Right lung (tissue), 5 donors: ENCODE results near the gene LTK. TPM values are rescaled to one million over a fixed set of nuclear protein-coding genes. Genes with fewer than 3 reads are reported as not detected.
A peak's percentile ranks its signal among the peaks of the same experiment; 100 is the strongest.

ENCODE experiments used
- DNase-seq, 2 donors: peaks; one replicate each; pipeline ENCODE4 v3.0.0-alpha.2; 2013
- polyA plus RNA-seq, 5 donors: library from polyadenylated mRNA; unstranded; fragments of 120-200 nt; gene quantifications; one replicate each; pipeline versions ENCODE4 v1.2.1 to v1.2.3, GENCODE V29; 2013; ENCODE audit warnings: inconsistent platforms in 1 of 5, low replicate concordance in 1 of 5; ENCODE audit not compliant: insufficient read length in 5 of 5, insufficient read depth in 1 of 5

LTK gene
- polyA plus RNA-seq, 5 donors = 1.8 to 3.7 (median 2.9) TPM

DNA sequence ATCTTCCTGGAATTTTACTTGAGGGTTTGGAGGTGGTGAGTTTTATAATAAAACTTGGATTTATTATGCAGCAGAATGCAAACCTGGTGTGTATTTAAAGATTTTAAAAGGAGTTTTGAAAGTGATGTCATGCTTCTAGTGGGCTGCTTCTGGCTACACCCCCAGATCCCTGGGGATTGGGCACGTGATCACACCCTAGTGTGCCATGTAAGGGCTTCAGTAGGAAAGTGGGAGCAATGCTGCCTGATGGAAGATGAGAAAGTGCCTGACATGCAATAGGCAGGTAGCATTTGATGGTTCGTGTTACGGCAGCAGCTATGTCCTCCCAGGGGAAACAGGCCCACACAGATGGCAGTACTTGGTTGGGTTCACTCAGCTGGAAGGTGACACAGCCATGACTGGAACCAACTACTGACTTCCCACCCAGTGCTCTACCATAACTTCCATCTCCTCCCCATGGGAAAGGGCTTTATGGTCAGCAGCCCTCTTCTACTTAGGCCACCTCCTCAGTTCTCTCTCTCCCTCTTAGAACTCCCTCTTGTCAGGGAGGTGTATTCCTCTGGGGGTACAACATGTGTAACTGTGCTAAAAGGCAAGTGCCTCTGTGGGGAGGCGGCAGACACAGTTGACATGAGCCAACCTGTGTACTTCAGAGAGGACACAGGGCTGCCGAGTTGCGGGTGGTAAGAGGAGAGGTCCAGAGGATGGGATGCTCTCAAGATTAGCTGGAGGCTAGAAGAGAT lies 14.3 kb downstream of the LTK start:
- DNase-seq = no peak

DNA sequence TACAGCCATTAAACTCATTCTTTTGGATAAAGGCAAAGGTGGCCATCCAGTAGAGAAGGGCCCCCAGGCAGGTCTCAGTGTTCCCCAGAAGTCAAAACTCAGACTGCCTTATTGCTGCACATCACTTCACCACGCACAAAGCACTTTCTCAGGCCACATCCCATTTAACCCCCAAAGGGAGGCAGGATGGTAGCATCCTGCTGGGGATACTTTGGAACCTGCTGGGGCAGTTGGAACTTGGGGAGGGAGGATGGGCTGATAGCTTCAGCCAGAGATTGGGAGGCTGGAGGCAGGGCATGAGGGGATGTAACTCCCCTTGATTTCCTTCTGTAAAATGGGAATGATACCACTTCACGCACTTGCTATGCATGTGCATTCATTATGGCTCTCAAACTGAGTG lies 15.0 kb downstream of the LTK start:
- no peak for DNase-seq

DNA sequence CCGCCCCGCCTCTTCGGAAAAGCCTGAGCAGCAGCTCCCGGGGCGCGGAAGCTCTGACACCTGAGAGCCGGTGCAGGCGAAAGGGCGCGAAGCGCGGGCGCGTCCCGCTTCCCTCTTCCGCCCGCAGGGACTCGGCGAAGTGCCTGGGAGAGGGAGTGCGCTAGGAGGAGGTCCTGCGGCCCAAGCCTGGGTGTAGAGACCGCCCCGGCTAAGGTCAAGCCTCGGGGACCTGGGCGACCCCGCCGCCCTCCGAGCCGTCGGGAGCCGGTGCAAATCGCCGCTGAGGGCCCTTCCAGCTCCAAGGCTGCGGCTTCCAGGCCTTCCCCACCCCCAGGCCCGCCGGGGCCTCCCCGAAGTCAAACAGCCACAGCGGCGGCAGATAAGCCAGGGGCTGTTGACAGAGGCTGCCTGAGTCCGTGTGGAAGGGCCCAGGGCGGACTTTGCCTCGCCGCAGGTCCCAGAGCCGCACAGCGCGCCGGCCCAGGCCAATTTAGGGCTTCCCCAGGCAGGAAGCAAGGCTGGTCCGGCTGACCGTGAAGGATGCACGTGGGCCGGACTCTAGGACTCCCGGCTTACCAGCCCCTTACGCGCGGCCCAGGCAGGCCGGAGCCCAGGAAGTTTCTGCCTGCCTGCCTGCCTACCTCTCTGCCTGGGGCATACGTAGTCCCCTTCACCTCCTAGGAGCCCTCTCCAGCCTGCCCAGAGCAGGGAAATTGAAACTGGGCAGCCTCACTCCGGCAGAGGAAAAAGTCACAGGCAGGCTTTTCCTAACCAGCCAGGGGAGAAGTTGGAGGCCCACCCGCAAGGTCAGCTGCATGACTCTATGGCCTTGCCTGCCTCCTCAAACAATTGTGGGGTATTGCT lies 17.7 kb downstream of the LTK start:
- DNase-seq = no peak

DNA sequence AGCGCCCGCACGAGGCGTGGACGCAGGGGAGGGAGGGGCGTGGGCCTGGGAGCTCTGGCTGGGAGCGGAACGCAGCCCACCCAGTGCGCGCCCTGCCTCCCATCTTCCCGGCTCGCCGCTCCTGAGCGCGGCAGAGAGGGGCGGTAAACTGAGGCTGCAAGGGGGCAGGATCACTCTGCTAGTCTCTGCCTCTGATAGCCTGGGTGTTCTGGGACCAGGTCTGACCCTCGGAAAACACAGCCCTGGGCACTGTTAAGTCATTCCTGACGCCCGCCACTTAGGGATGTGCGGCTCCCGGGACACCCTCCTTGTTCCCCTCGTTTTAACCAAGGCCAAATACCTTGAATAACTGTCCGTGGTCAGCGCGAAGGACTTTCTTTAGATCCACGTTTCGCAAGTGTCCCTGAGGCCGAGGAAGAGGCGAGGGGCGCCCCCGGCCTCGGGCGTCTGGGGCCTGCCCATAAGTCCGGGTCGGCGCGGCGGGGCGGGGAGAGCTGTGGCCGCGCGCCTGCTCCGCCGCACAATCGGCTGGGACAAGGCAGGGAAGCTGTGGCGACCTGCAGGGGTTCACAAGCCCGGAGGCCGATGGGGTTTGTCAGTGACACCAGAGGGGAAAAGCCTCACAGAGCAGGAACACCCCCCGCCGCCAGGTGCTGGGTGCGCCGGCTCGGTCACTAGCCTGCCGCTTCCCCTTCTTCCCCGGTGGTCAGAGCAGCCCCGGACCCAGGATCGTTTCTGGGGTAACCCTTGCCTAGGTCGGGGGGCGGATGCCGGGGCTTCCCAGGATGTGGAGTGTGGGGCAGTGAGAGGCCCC lies 18.5 kb downstream of the LTK start:
- DNase-seq = no peak

DNA sequence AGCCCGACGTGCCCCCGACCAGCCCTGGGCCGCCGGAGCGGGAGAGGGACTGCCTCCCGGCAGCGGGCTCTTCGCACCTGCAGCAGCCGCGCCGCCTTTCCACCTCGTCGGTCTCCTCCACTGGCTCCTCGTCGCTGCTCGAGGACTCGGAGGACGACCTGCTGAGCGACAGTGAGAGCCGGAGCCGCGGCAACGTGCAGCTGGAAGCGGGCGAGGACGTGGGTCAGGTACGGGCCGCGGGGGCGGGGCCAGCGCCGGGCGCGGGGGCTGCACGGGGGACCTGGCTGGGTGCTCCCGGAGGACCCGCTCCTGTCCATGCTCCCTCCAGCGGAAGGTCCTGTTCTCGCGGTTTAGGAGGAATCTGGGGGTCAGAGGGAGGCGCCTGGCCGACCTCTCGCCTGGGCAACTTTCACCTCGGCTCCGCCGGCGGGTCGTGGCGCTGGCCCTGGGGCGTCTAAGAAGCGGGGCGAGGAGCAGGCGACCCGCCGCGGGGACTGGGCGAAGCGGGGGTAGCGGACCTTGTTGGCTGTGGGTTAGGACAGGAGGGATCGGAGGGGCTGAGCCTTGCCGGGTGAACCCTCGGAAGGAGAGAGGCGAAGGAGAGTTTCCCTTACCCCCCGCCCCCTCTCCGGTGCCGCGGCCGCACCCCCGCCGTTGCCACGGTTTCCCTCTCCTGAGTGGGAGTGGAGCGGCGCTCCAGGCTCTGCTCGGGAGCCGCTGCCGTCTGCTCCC lies 19.3 kb downstream of the LTK start:
- no peak for DNase-seq

DNA sequence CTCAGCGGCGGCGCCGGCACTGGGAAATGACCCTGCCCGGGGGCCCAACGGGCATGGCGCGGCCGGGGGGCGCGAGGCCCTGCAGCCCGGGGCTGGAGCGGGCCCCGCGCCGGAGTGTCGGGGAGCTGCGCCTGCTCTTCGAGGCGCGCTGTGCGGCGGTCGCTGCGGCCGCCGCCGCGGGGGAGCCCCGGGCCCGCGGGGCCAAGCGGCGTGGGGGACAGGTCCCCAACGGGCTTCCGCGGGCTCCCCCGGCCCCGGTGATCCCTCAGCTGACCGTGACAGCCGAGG lies 19.8 kb downstream of the LTK start:
- DNase-seq = no peak

DNA sequence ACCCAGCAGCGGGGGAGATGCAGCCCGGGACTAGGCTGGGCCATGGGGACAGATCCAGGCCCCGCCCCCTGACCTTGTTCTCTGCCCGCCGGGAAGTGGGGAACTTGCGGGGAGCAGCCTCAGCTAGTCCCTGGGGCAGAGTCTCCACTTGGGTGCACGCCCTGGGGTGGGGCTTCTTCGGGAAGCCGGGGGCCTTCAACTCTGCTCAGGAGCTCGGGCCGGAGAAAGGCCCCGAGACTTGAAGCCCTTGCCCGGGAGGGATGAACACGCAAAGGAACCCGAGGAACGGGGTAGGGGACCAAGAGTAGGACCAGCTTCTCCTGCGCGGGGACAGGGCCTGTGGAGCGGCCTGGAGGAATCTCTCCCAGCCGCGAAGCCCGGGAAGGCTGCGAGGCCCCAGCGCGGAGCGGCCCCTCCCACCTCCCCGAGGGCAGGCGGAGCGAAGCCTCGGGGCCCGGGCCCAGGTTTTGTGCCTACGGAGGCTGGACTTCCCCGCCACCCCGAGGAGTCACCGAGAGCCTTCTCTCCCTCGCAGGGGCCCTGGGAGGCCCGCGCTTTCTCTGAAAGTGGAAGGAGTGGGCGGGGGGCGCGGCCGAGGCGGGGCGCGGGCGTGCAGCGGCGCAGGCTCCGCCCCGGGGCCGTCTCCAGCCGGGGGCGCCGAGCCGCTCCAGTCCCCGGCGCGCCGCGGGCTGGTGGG lies 20.3 kb downstream of the LTK start, which contains the start of gene ITPKA:
Gene ITPKA, plus strand, starts transcription at position 670 of the 697 bp plus-strand sequence. CDS start 54 bp downstream, outside the sequence.
- peak; percentile 56 to 66 for DNase-seq

DNA sequence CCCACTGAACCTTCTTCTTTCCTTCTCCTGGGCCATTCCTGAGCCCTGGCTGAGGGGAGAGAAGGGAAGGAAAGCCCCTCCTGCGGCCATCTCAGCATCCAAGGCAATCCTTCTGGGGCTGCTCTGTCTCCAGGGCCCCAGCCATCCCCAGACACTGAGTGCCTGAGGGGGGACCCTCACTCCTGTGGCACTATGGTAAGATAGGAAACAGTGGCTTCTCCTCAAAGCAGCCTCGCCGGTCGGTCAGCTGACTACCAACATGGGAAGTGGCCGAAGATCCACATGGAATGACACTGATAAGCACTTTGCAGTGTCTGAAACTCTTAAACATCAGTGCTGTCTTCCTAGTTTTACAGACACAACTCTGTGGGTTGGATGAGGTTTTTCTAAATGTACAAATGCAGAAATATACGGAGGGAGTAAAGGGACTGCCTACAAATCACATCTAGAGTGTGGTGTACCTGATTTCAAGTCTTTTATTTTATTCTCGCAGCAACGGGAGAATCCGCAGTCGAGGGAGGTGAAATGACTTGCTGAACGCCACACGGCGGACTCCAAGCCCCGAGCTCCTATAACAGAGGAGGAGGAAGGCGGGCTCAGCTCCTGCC lies 20.9 kb downstream of the LTK start:
- no peak for DNase-seq

DNA sequence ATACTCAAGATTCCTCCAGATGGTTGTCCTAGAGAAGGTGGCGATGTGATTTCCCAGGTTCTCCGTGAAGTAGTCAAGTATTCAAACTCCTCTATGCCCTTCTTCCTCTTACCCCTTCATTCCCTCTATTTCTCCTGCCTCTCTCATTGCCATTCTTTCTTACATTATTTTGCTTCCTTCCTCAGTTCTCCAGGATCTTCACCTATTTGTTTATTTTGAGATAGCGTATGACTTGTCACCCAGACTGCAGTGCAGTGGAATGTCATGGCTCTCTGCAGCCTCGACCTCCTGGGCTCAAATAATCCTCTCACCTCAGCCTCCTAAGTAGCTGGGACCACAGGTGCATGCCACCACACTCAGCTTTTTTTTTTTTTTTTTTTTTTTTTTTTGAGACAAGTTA lies 21.7 kb downstream of the LTK start:
- DNase-seq = no peak

DNA sequence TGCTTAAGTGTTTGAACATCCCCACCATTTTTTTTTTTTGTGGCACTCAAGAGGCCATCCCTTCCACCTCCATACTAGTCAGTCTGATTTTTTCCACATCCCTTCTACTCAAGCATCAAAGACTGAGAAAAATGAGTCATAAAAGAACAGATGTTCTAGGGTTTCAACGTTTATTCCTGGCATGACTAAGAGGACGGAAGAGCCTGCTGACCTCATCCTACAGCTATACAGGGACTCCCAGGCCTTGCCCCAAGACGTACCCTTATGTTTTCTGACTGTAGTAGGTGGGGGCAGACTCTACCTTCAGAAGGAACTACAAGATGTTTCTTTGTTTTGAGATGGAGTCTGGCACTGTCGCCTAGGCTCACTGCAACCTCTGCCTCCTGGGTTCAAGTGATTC lies 23.3 kb downstream of the LTK start:
- DNase-seq = no peak

DNA sequence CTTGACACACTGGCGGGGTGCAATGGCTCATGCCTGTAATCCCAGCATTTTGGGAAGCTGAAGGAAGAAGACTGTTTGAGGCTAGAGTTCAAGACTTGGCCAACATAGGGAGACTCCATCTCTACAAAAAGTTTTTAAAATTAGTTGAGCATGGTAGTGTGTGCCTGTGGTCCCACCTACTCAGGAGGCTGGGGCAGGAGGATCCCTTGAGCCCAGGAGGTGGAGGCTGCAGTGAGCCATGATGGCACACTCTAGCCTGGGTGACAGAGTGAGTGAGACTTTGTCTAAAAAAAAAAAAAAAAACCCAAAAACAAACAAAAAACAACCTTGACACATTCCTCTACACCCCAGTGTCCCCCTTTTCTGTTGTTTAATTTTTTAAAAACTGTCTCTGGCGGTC lies 24.0 kb downstream of the LTK start:
- no peak for DNase-seq

DNA sequence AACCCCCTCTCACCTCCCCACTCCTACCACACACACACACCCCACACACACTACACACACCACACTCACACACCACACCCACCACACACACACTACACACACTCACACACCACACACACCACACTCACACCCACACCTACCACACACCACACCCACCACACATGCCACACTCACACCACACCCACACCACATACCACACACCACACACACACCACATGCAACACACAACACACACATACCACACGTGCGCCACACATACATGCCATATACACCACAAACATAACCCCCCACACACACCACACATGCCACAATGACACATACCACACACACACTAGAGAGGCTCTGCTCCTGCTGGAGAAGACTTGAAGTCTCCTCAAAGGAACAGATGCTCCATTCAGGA lies 25.8 kb downstream of the LTK start:
- no peak for DNase-seq

DNA sequence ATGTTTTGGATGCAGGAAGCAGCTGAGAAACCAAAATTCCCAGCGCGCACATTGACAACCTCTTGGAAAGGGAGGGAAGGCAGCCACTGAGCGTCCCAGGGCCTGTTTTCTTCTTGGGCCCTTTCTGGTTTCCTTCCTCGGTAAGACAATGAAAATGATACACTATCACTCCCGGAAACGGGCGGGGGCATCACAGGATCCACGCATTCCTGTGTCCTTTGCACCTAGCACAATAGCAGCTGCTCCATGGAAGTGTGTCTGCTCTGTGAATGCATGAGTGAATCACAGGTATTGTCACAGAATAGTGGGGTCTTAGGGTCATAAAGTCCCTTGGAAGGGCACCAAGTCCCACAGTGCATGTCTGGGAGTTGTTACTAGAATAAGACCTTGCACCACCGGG lies 26.2 kb downstream of the LTK start:
- DNase-seq = no peak

DNA sequence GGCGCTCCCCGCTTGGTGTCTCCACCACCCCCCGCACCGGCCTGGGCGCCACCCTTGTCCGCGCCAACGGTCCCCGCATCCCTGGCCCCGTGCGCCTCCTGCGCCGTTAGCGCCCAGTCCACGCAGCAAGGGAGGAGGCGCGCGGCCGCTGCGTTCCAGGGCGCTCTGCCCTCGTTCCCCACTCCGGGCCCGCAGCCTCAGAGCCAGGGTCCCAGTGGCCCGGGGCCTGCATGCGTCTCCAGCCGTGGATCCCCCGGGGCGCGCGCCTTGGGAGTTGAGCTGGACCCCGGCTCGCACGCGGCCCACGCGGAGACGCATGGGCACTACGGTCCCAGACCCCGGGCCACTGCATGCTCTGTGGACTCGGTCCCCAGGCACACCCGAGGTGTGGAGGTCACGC lies 27.3 kb downstream of the LTK start:
- DNase-seq = no peak

DNA sequence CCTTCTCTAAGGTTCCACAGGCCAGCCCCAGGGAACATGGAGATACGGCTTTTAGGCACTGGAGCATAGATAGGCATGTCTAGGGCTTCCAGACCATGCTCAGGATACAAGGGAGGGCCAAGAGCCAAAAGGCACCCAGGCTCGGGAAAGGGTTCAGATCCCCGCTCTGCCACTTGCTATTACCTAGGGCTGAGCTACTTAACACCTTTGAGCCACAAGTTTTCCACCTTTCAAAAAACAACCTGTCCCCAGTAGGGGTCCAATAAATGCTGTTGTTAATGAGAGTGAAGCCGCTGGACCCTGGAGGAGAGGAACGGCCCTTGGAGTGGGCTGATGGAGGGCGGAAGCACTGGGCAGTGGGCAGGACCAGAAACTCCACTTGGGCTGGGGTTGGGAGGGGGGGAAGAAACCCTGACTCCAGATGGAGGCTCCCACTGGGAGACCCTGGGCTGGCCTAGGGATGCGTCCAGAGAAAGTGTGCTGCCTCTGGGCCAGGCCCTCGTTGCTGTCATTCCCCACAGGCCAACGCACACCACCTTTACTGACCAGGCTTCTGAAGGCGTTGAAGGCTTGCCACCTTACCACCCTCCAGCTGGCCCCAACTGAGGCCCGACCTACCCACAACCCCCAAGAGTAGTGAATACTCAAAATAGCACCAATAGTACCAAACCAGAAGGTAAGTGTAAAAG lies 28.5 kb downstream of the LTK start:
- DNase-seq = no peak

DNA sequence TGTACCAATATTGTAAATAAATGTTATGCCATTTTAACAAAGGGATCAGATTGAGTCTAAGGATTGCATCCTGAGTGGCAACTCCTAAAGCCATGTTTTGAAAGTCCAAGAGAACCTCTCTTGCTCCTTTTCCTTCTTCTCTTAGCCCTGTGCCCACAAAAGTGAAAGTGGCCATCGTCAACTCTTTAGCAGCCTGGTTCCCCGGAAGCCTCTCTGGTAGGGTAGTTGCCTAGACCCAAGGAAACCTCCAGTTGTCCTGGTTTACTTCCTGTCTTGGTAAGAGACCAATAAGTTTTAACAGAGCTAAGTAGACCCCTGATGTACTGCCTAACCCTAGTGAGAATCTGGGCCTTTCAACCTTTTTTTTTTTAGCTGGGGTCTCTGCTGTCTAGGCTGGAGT lies 30.1 kb downstream of the LTK start:
- DNase-seq = no peak

DNA sequence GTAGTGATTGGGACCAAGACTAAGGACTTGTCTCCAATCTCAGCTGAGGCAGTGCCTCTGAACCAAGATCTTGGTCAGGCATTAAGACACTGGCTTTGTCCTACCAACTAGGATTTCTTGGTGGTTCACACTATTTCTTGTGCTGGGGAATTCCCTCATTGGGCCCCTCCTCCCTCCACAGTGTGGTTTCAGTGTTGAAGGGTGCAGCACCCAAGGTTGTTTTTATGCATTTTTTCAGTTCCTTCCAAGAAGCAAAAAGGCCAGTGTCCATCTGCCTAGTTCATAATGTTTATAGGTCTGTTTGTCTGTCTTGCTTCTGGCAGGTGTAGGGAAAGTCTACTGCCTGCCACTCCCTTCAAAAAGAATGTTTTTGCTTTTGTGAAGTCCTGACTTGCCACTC lies 30.5 kb downstream of the LTK start:
- DNase-seq = no peak

DNA sequence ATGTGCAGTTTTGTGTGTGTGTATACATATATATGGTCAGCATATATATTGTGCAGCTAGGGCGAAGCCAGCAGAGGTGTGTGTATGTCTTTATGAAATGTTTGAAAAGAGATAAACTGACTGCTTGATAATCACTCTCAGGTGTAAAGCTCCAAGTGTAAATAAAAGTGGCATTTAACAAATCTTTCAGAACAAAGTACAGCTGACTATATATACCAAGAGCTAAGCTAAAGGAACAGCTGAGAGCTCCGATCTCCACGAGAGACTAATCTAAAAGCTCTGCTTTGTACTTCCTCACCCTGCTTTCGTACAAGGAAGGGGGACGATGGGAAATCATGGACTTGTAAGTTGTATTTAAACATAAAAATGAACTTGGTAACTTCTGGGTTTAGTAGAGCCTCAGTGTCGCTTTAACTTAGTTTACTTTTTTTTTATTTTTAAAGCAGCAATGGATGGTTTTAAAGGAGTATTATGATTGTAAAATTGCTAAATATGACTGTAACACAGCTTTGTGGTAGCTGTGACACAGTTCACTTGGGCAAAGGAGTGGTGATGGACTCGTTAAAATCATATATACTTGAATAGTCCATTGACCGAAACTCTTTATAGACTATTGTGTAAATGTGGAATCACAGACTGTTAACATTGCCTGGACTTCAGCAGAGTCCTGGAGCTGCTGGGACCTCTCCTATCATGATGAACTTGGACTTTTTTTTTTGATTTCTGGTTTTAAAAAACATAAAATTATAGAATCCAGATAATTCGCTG lies 31.3 kb downstream of the LTK start:
- DNase-seq = no peak

DNA sequence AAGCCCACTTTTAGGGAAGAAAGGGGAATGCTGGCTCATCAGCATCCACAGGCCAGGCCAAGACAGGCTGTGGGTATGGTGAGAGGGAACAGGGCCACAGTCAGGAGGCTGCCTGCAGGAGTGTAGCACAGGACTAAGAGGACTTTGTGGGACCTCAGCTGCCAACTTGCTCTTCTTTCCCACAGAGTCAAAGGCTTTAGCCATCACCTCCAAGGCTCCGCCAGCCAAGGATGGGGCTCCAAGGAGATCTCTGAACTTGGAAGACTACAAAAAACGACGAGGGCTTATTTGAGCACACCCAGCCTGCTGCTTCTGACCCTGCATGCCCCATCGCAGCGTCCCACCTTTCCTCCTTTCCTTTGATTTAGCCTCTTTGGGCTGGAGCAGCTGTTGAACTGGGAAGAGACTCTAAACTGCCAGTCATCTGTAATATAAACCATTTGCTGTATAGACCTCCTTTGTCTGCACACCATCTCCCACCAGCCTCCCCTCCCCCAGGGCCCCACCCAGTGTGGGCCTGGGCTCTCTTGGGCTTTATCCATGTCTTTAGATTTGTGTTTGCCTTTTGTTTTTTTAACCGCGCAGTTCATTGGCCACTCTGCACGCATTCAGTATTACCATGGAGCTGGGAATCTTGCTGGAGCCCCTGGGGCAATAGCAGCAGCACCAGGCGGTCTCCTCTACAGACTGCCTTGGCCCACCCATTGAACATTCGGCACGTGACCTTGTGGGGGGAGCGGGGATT lies 33.1 kb downstream of the LTK start:
- DNase-seq = no peak
